Neural progenitor cell (in vitro differentiated cells): ENCODE data around the gene TSC22D3. TPM values are rescaled to one million over a fixed set of nuclear protein-coding genes. Genes with fewer than 3 reads are reported as not detected.

Experiments
- DNase-seq: peaks from one replicate; pipeline ENCODE4 v3.0.0-alpha.2; 2016; ENCODE audit warnings: low spot score
- H2AFZ ChIP-seq: fragments of 200-600 bp; sonication (generic); replicated peaks from 2 replicates; pipeline ENCODE4 v1.6.1; 2016; ENCODE audit warnings: antibody characterized with exemption
- H3F3A ChIP-seq: fragments of 200-600 bp; sonication (generic); 2 replicates; pipeline ENCODE4 v1.6.1; 2016; ENCODE audit warnings: antibody characterized with exemption, low read depth
- H3K27ac ChIP-seq: fragments of 200-600 bp; sonication (generic); 2 replicates; pipeline ENCODE4 v1.5.1; 2016; ENCODE audit warnings: mild to moderate bottlenecking
- H3K27me3 ChIP-seq: fragments of 200-600 bp; sonication (generic); 2 replicates; pipeline ENCODE4 v1.6.1; 2016; ENCODE audit warnings: mild to moderate bottlenecking, moderate library complexity
- H3K36me3 ChIP-seq: fragments of 200-600 bp; sonication (generic); 2 replicates; pipeline ENCODE4 v1.5.1; 2016
- H3K4me1 ChIP-seq: fragments of 200-600 bp; sonication (generic); 2 replicates; pipeline ENCODE4 v1.6.1; 2016; ENCODE audit warnings: mixed run types
- H3K4me2 ChIP-seq: fragments of 200-600 bp; sonication (generic); 2 replicates; pipeline ENCODE4 v1.6.1; 2016
- H3K4me3 ChIP-seq: fragments of 200-600 bp; sonication (generic); 2 replicates; pipeline ENCODE4 v1.5.1; 2016
- H3K79me2 ChIP-seq: fragments of 200-600 bp; sonication (generic); 2 replicates; pipeline ENCODE4 v1.6.1; 2016; ENCODE audit warnings: low read depth
- H3K9ac ChIP-seq: fragments of 200-600 bp; sonication (generic); 2 replicates; pipeline ENCODE4 v1.6.1; 2016
- H3K9me3 ChIP-seq: fragments of 200-600 bp; sonication (generic); 2 replicates; pipeline ENCODE4 v1.5.1; 2016; ENCODE audit warnings: low read depth
- H4K20me1 ChIP-seq: fragments of 200-600 bp; sonication (generic); 2 replicates; pipeline ENCODE4 v1.6.1; 2016; ENCODE audit warnings: low read depth
- H3K27ac Mint-ChIP-seq: 3 replicates; pipeline ENCODE4 v1.8.0; 2021; ENCODE audit warnings: mixed read lengths
- H3K27me3 Mint-ChIP-seq: 2 replicates; pipeline ENCODE4 v1.8.0; 2022; ENCODE audit warnings: low read depth, mild to moderate bottlenecking, inconsistent platforms, moderate library complexity, mixed read lengths; ENCODE audit not compliant: insufficient read depth
- H3K36me3 Mint-ChIP-seq: 3 replicates; pipeline ENCODE4 v1.8.0; 2021; ENCODE audit warnings: mixed read lengths
- H3K4me1 Mint-ChIP-seq: 3 replicates; pipeline ENCODE4 v1.8.0; 2021; ENCODE audit warnings: mixed read lengths
- H3K4me3 Mint-ChIP-seq: 3 replicates; pipeline ENCODE4 v1.8.0; 2021; ENCODE audit warnings: mild to moderate bottlenecking, moderate library complexity, mixed read lengths
- H3K9me3 Mint-ChIP-seq: 3 replicates; pipeline ENCODE4 v1.8.0; 2020; ENCODE audit warnings: mixed read lengths
- EZH2 ChIP-seq: fragments of 200-600 bp; sonication (generic); IDR thresholded peaks from 2 replicates; pipeline ENCODE4 v1.6.1; 2017; ENCODE audit warnings: antibody characterized with exemption, mild to moderate bottlenecking, moderate library complexity
- EZH2phosphoT487 ChIP-seq: fragments of 200-600 bp; sonication (generic); IDR thresholded peaks from 2 replicates; pipeline ENCODE4 v1.6.1; 2017; ENCODE audit warnings: antibody characterized with exemption
- total RNA-seq: library from RNA; depleted of rRNA; stranded (reverse); fragments of >200 nt; gene quantifications from 2 replicates; pipeline ENCODE4 v1.2.3, GENCODE V29; 2015; ENCODE audit warnings: low replicate concordance
- TF ChIP-seq, protein P1 (sequence below): fragments of 200-600 bp; sonication (generic); IDR thresholded peaks from 2 replicates; pipeline ENCODE4 v1.5.1; 2017; ENCODE audit warnings: antibody characterized with exemption, mild to moderate bottlenecking

Gene TSC22D3
- total RNA-seq, 1 donor from 2014 or later, result 44.9 TPM

DNA sequence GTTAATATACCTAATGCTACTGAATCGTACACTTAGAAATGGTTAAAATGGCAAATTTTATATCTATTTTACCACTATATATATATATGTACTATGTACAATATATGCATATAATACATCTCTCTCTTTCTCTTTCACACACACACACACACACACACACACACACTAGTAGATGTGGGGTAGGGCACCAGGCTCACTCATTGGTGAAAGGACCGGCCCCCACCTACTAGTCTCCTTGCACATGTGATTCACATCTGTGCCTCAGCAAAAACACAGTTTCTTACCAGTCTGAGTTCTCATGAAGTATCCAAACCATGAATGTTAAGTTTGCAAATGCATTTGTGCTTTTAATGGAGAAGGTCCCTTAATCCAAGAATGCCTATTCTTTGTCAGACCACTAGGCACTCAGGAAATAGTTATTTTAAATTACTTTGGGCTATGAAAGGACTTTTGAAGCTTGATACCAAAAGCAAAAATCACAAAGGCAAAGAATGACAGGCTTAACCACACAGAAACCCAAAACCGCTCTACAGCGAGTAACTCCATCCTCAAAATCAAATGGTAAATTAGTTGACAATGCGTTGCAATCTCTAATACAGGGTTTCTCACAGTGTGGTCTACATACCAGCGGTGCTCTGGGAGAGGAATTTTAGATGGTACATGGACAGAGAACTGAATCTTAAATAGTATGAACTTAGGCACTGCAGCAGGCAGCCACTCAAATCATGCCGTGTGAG is 5.8 kb downstream of the TSC22D3 start:
- DNase-seq, result no peak

DNA sequence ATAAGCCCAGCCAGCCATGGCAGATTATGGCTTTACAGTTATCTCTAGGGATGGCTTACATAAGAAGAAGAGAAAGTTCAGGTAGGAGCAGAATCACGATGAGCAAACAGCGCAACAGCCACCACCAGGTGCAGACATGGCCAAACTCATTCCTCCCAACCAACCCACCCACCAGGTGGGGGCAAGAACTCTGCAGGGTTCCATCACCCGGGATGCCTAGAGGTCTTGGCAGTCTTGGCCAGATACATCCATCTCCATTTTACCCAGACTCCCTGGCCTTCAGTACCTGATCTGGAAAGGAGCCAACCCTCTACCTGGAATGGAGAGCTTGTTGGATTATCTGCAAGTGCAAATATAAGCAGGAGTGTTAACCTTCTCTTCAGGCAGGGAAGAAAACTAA is 7.5 kb downstream of the TSC22D3 start:
- Histone ChIP-seq H3K36me3 (no peaks in the 10 kb centered on the region), H3K4me2 (no peak overlapping the region), H3F3A (no peaks in the 10 kb centered on the region), H4K20me1 (no peaks in the 10 kb centered on the region), H3K4me3 (no peak overlapping the region), H3K79me2 (no peaks in the 10 kb centered on the region), H2AFZ (no peak overlapping the region), H3K27me3 (peaks cover 11% of the 10 kb centered on the region), H3K9me3 (no peaks in the 10 kb centered on the region), H3K4me1 (peaks cover 3% of the 10 kb centered on the region), H3K27ac (no peak overlapping the region), H3K9ac (no peak overlapping the region)
- H3K27me3 Mint-ChIP-seq, result peaks cover 3% of the 10 kb centered on the region
- DNase-seq, result no peak
- H3K36me3 Mint-ChIP-seq, result no peaks in the 10 kb centered on the region
- H3K27ac Mint-ChIP-seq, result no peak overlapping the region
- H3K9me3 Mint-ChIP-seq, result no peaks in the 10 kb centered on the region
- peaks cover 2% of the 10 kb centered on the region for H3K4me1 Mint-ChIP-seq
- TF ChIP-seq EZH2phosphoT487 (no peak), EZH2 (no peak)
- TF ChIP-seq, protein P1, sequence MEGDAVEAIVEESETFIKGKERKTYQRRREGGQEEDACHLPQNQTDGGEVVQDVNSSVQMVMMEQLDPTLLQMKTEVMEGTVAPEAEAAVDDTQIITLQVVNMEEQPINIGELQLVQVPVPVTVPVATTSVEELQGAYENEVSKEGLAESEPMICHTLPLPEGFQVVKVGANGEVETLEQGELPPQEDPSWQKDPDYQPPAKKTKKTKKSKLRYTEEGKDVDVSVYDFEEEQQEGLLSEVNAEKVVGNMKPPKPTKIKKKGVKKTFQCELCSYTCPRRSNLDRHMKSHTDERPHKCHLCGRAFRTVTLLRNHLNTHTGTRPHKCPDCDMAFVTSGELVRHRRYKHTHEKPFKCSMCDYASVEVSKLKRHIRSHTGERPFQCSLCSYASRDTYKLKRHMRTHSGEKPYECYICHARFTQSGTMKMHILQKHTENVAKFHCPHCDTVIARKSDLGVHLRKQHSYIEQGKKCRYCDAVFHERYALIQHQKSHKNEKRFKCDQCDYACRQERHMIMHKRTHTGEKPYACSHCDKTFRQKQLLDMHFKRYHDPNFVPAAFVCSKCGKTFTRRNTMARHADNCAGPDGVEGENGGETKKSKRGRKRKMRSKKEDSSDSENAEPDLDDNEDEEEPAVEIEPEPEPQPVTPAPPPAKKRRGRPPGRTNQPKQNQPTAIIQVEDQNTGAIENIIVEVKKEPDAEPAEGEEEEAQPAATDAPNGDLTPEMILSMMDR, result no peak
- no peak overlapping the region for H3K4me3 Mint-ChIP-seq

More for the DNA sequence above, 5.8 kb downstream of the TSC22D3 start:
- Histone ChIP-seq H3K9ac (no peak overlapping the region), H3K79me2 (no peaks in the 10 kb centered on the region), H3K4me1 (peaks cover 11% of the 10 kb centered on the region), H3K27me3 (peaks cover 28% of the 10 kb centered on the region), H2AFZ (no peak overlapping the region), H3K36me3 (no peaks in the 10 kb centered on the region), H3F3A (no peaks in the 10 kb centered on the region), H3K9me3 (no peaks in the 10 kb centered on the region), H4K20me1 (no peaks in the 10 kb centered on the region), H3K4me3 (no peak overlapping the region), H3K4me2 (no peak overlapping the region), H3K27ac (no peak overlapping the region)
- H3K27me3 Mint-ChIP-seq, result peaks cover 15% of the 10 kb centered on the region
- no peak overlapping the region for H3K27ac Mint-ChIP-seq
- no peak overlapping the region for H3K4me3 Mint-ChIP-seq
- no peaks in the 10 kb centered on the region for H3K9me3 Mint-ChIP-seq
- TF ChIP-seq, protein P1, result no peak
- no peak for TF ChIP-seq EZH2
- no peak for TF ChIP-seq EZH2phosphoT487
- H3K4me1 Mint-ChIP-seq, result peaks cover 8% of the 10 kb centered on the region
- H3K36me3 Mint-ChIP-seq, result no peaks in the 10 kb centered on the region

DNA sequence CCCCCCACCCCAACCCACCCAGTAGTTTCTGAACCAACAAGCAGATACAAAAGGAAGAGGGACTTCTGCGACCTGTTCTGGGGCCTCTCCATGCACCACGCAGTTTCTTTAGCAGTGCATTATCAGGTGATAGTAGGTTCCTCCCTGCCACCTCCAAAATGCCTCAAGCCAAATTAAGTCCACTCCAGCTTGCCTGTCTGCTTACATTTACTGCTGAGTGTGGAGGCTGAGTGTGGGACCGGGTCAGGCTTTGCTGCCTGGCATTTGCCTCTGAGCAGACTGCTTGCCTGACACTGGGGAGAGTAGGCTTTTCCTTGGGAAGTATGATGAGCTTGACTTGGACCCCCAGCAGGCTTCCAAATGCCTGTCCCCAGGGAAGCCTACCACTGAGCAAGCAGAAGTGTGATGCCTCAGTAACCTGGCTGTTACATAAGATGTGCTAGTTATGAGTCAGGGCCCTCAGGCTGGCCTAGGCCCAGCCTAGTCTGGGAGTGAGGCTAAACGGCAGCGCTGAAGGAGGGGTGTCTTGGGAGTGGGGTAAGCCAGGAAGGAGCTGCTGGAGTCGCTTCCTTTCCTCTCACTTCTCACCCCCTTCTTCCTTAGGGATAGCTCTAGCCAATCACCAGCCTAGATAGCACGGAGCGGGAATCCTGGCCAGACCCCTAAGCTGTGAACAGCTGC is 9.0 kb downstream of the TSC22D3 start:
- Histone ChIP-seq H3K4me1 (no peaks in the 10 kb centered on the region), H3K36me3 (no peaks in the 10 kb centered on the region), H3K9ac (no peak overlapping the region), H3K27me3 (no peaks in the 10 kb centered on the region), H3K9me3 (no peaks in the 10 kb centered on the region), H3K4me2 (no peak overlapping the region), H3K79me2 (no peaks in the 10 kb centered on the region), H3F3A (no peaks in the 10 kb centered on the region), H3K4me3 (no peak overlapping the region), H3K27ac (no peak overlapping the region), H2AFZ (no peak overlapping the region), H4K20me1 (no peaks in the 10 kb centered on the region)
- no peaks in the 10 kb centered on the region for H3K36me3 Mint-ChIP-seq
- H3K27me3 Mint-ChIP-seq, result peaks cover 2% of the 10 kb centered on the region
- no peak for DNase-seq
- H3K9me3 Mint-ChIP-seq, result no peaks in the 10 kb centered on the region
- H3K4me1 Mint-ChIP-seq, result no peaks in the 10 kb centered on the region
- TF ChIP-seq EZH2phosphoT487, result no peak
- TF ChIP-seq, protein P1, result no peak
- TF ChIP-seq EZH2, result no peak
- no peak overlapping the region for H3K27ac Mint-ChIP-seq
- H3K4me3 Mint-ChIP-seq, result no peak overlapping the region
